Esophagus muscularis mucosa (tissue), 4 donors: ENCODE results near the gene GDF11. TPM values are rescaled to one million over a fixed set of nuclear protein-coding genes. Genes with fewer than 3 reads are reported as not detected.

Source experiments
- DNase-seq: peaks from one replicate; pipeline ENCODE4 v3.0.0-alpha.2; 2017; ENCODE audit errors: extremely low spot score
- H3K27ac ChIP-seq, 4 donors: fragments of 200-600 bp; sonication (generic); replicated peaks in 1 of 4; 1 replicate in 3 of 4; 2 replicates in 1 of 4; pipeline ENCODE4 v1.5.1; 2016 to 2019; ENCODE audit warnings: mild to moderate bottlenecking in 1 of 4
- H3K27me3 ChIP-seq, 4 donors: fragments of 200-600 bp; sonication (generic); one replicate each; pipeline versions ENCODE4 v1.5.1 to v1.6.0; 2016 to 2019
- H3K36me3 ChIP-seq, 4 donors: fragments of 200-600 bp; sonication (generic); one replicate each; pipeline ENCODE4 v1.5.1; 2016 to 2019
- H3K4me1 ChIP-seq, 4 donors: fragments of 200-600 bp; sonication (generic); one replicate each; pipeline ENCODE4 v1.5.1; 2016 to 2019
- H3K4me3 ChIP-seq, 4 donors: fragments of 200-600 bp; sonication (generic); 1 replicate in 2 of 4; 2 replicates in 2 of 4; pipeline ENCODE4 v1.5.1; 2016 to 2019; ENCODE audit warnings: mild to moderate bottlenecking in 4 of 4, moderate library complexity in 1 of 4
- H3K9me3 ChIP-seq, 4 donors: fragments of 200-600 bp; sonication (generic); 1 replicate in 3 of 4; 2 replicates in 1 of 4; pipeline ENCODE4 v1.5.1; 2016 to 2019
- CTCF ChIP-seq, 3 experiments: fragments of 200-600 bp in 2 of 3; fragments of 450-650 bp in 1 of 3; sonication (generic) in 2 of 3; IDR thresholded peaks; one replicate each; pipeline ENCODE4 v1.5.1; 2017 to 2019; ENCODE audit warnings: antibody characterized with exemption in 3 of 3, mild to moderate bottlenecking in 2 of 3, moderate library complexity in 1 of 3
- EP300 ChIP-seq: sonication (generic); formaldehyde crosslinking; IDR thresholded peaks from one replicate; pipeline ENCODE4 v1.6.1; 2017; ENCODE audit warnings: antibody characterized with exemption
- POLR2A ChIP-seq: fragments of 450-650 bp; IDR thresholded peaks from one replicate; pipeline ENCODE4 v1.6.1; 2017; ENCODE audit warnings: antibody characterized with exemption, moderate library complexity, mild to moderate bottlenecking, low read depth
- POLR2AphosphoS5 ChIP-seq, 2 donors: sonication (generic); formaldehyde crosslinking; IDR thresholded peaks; one replicate each; pipeline ENCODE4 v1.6.1; 2017; ENCODE audit warnings: antibody characterized with exemption in 2 of 2
- whole genome bisulfite sequencing: methylation state at CpG from one replicate; pipeline ENCODE4 v1.1.5; 2018; 5-methylcytosine and 5-hydroxymethylcytosine counted together
- intact Hi-C: fragments of 100-400 bp; cut with DNase I; formaldehyde crosslinking; loops from one replicate; pipeline ENCODE4 v1.15.1; 2023
- total RNA-seq, 4 donors: library from RNA; depleted of rRNA; stranded (reverse); fragments of >200 nt; gene quantifications; one replicate each; pipeline versions ENCODE4 v1.1.0 to v1.2.1, GENCODE V29; 2016

GDF11 gene
- total RNA-seq, 4 donors from 2014 or later: 1.7 to 9.0 (median 4.9) TPM

GRCh38 chr12:55767156-55767555 lies 24.2 kb downstream of the GDF11 start:
- WGBS: 100% methylated on average over 4 of the region's 4 CpGs
- DNase-seq: no peak
- H3K36me3 ChIP-seq: peaks cover 5 to 66% (median 37%) of the 10 kb centered on the region in 4 donors
- intact Hi-C loops: no loop called here
- no peak overlapping the region for H3K4me3 ChIP-seq
- H3K4me1 ChIP-seq: peaks cover 0 to 4% (median 0%) of the 10 kb centered on the region in 4 donors
- TF ChIP-seq EP300 (no peak), POLR2AphosphoS5 (IDR thresholded peaks at IDR 0.05) (no peak), CTCF (IDR thresholded peaks at IDR 0.05) (no peak), POLR2A (no peak)
- H3K9me3 ChIP-seq: no peaks in the 10 kb centered on the region
- no peaks in the 10 kb centered on the region for H3K27me3 ChIP-seq
- no peak overlapping the region for H3K27ac ChIP-seq

- TF ChIP-seq POLR2A (no peak), EP300 (no peak), POLR2AphosphoS5 (IDR thresholded peaks at IDR 0.05) (no peak), CTCF (IDR thresholded peaks at IDR 0.05) (no peak)
- Histone ChIP-seq H3K9me3 (no peaks in the 10 kb centered on the region), H3K4me3 (no peak overlapping the region), H3K36me3 (peaks cover 0 to 59% (median 37%) of the 10 kb centered on the region in 4 donors), H3K27ac (no peak overlapping the region), H3K4me1 (peaks cover 0 to 6% (median 0%) of the 10 kb centered on the region in 4 donors), H3K27me3 (no peaks in the 10 kb centered on the region)
- intact Hi-C loops: no loop called here
- DNase-seq: no peak
- WGBS: 69% methylated on average over 6 of the region's 6 CpGs
Measured at GRCh38 chr12:55771736-55772135, 28.8 kb downstream of the GDF11 start.

GRCh38 chr12:55777856-55778255 lies 34.9 kb downstream of the GDF11 start:
- Histone ChIP-seq H3K27me3 (no peaks in the 10 kb centered on the region), H3K9me3 (no peaks in the 10 kb centered on the region), H3K36me3 (peaks cover 9 to 77% (median 62%) of the 10 kb centered on the region in 4 donors), H3K4me3 (no peak overlapping the region), H3K4me1 (peaks cover 0 to 2% (median 0%) of the 10 kb centered on the region in 4 donors), H3K27ac (no peak overlapping the region)
- WGBS: 83% methylated on average over 3 of the region's 3 CpGs
- no peak for TF ChIP-seq EP300
- no peak for TF ChIP-seq POLR2AphosphoS5 (IDR thresholded peaks at IDR 0.05)
- TF ChIP-seq POLR2A: no peak
- no peak for TF ChIP-seq CTCF (IDR thresholded peaks at IDR 0.05)
- intact Hi-C loops: no loop called here
- DNase-seq: no peak

- Histone ChIP-seq H3K4me3 (no peak overlapping the region), H3K27ac (no peak overlapping the region), H3K27me3 (no peaks in the 10 kb centered on the region), H3K9me3 (no peaks in the 10 kb centered on the region), H3K4me1 (peaks cover 0 to 2% (median 0%) of the 10 kb centered on the region in 4 donors), H3K36me3 (peaks cover 24 to 100% (median 85%) of the 10 kb centered on the region in 4 donors)
- intact Hi-C loops: no loop called here
- no peak for DNase-seq
- 65% methylated on average over 2 of the region's 2 CpGs for WGBS
- no peak for TF ChIP-seq POLR2AphosphoS5 (IDR thresholded peaks at IDR 0.05)
- no peak for TF ChIP-seq CTCF (IDR thresholded peaks at IDR 0.05)
- no peak for TF ChIP-seq POLR2A
- TF ChIP-seq EP300: no peak
Measured at GRCh38 chr12:55780685-55781084, 37.8 kb downstream of the GDF11 start.

- H3K4me3 ChIP-seq: no peak overlapping the region
- no peak for DNase-seq
- H3K27me3 ChIP-seq: no peaks in the 10 kb centered on the region
- intact Hi-C loops: no loop called here
- WGBS: 92% methylated on average over 7 of the region's 7 CpGs
- H3K9me3 ChIP-seq: no peaks in the 10 kb centered on the region
- TF ChIP-seq EP300 (no peak), CTCF (IDR thresholded peaks at IDR 0.05) (no peak), POLR2AphosphoS5 (IDR thresholded peaks at IDR 0.05) (no peak), POLR2A (no peak)
- H3K27ac ChIP-seq: no peak overlapping the region
- H3K36me3 ChIP-seq: peaks cover 45 to 93% (median 78%) of the 10 kb centered on the region in 4 donors
- H3K4me1 ChIP-seq: no peaks in the 10 kb centered on the region
Measured at GRCh38 chr12:55788546-55788945, 45.6 kb downstream of the GDF11 start.
